NCI-H2171 (cell line): Measurements from ENCODE around the gene SH3PXD2B.
"Not testable (repeated sequence)": the region's sequence is repeated elsewhere in the genome, so short reads cannot be mapped to it uniquely, and the experiment has no call there.

ENCODE experiments used
- DNase-seq: peaks from one replicate; lab custom pipeline; 2025; lab: John Stamatoyannopoulos, UW

SH3PXD2B gene

GRCh38 chr5:172399826-172400225 is 54.5 kb downstream of the SH3PXD2B start:
- no peak for DNase-seq

GRCh38 chr5:172399336-172399735 is 55.0 kb downstream of the SH3PXD2B start:
- no peak for DNase-seq

GRCh38 chr5:172398645-172399044 is 55.7 kb downstream of the SH3PXD2B start:
- DNase-seq, result not testable (repeated sequence)

GRCh38 chr5:172396994-172397393 is 57.3 kb downstream of the SH3PXD2B start:
- not testable (repeated sequence) for DNase-seq

GRCh38 chr5:172396220-172396619 is 58.1 kb downstream of the SH3PXD2B start:
- DNase-seq, result no peak

- no peak for DNase-seq
Observed at GRCh38 chr5:172395483-172395882, 58.8 kb downstream of the SH3PXD2B start.

GRCh38 chr5:172389578-172390112 is 64.7 kb downstream of the SH3PXD2B start:
- no peak for DNase-seq

- DNase-seq, result no peak
Observed at GRCh38 chr5:172388246-172388733, 66.0 kb downstream of the SH3PXD2B start.

- DNase-seq, result no peak
Observed at GRCh38 chr5:172385707-172386106, 68.6 kb downstream of the SH3PXD2B start.

- no peak for DNase-seq
Observed at GRCh38 chr5:172385010-172385563, 69.2 kb downstream of the SH3PXD2B start.

- no peak for DNase-seq
Observed at GRCh38 chr5:172383191-172383802, 71.0 kb downstream of the SH3PXD2B start.

GRCh38 chr5:172380987-172381643 is 73.2 kb downstream of the SH3PXD2B start:
- DNase-seq, result no peak

- DNase-seq, result no peak
Observed at GRCh38 chr5:172380301-172380986, 73.9 kb downstream of the SH3PXD2B start.

GRCh38 chr5:172379481-172379880 is 74.8 kb downstream of the SH3PXD2B start:
- DNase-seq, result no peak

GRCh38 chr5:172377856-172378255 is 76.5 kb downstream of the SH3PXD2B start:
- no peak for DNase-seq

GRCh38 chr5:172377438-172377837 is 76.9 kb downstream of the SH3PXD2B start:
- no peak for DNase-seq

GRCh38 chr5:172374783-172375182 is 79.5 kb downstream of the SH3PXD2B start:
- DNase-seq, result no peak

GRCh38 chr5:172373680-172374079 is 80.6 kb downstream of the SH3PXD2B start:
- no peak for DNase-seq

- DNase-seq, result no peak
Observed at GRCh38 chr5:172371684-172372083, 82.6 kb downstream of the SH3PXD2B start.

- no peak for DNase-seq
Observed at GRCh38 chr5:172370648-172371545, 83.4 kb downstream of the SH3PXD2B start.

- no peak for DNase-seq
Observed at GRCh38 chr5:172370237-172370640, 84.1 kb downstream of the SH3PXD2B start.
